Right kidney (tissue), 1 donor: Measurements from ENCODE around the gene CYP2C19.
"Not testable (repeated sequence)": the region's sequence is repeated elsewhere in the genome, so short reads cannot be mapped to it uniquely, and the experiment has no call there.

Source experiments
- DNase-seq: peaks from one replicate; pipeline ENCODE4 v3.0.0-alpha.2; 2016

CYP2C19 gene

GRCh38 chr10:94879214-94879613, 116.7 kb downstream of the CYP2C19 start:
- no peak for DNase-seq

GRCh38 chr10:94889123-94889522, 126.6 kb downstream of the CYP2C19 start:
- DNase-seq, result no peak

GRCh38 chr10:94890264-94891022, 128.0 kb downstream of the CYP2C19 start:
- DNase-seq, result no peak

- not testable (repeated sequence) for DNase-seq
Observed at GRCh38 chr10:94898414-94898813, 135.9 kb downstream of the CYP2C19 start.

GRCh38 chr10:94902080-94902479, 139.6 kb downstream of the CYP2C19 start:
- no peak for DNase-seq

GRCh38 chr10:94902570-94902969, 140.1 kb downstream of the CYP2C19 start:
- no peak for DNase-seq
